Panc1 (cell line): ENCODE measurements around the gene MYBPHL. TPM values are rescaled to one million over a fixed set of nuclear protein-coding genes. Genes with fewer than 3 reads are reported as not detected.

Source experiments
- ATAC-seq: fragments of 200-7000 bp; cut with Tn5 transposase; 2 replicates; pipeline ENCODE4 v1.9.1; 2020; ENCODE audit warnings: mild to moderate bottlenecking, moderate library complexity
- BruUV-seq: library from RNA; stranded (reverse); fragments of 400-500 nt; replicated peaks from 2 replicates; lab custom pipeline; 2021; lab: Mats Ljungman, UMichigan
- CTCF ChIA-PET: fragments of 300-600 bp; sonication (Branson Sonifier 250); formaldehyde crosslinking; loops from one replicate; lab custom pipeline; 2022; ENCODE audit warnings: antibody characterized with exemption; lab: Charles Lee
- POLR2A ChIA-PET: fragments of 300-600 bp; sonication (Branson Sonifier 250); formaldehyde crosslinking; loops from one replicate; lab custom pipeline; 2022; ENCODE audit warnings: antibody characterized with exemption; lab: Charles Lee
- DNase-seq: peaks from one replicate; pipeline ENCODE4 v3.0.0-alpha.2; 2010; ENCODE audit warnings: low read depth, low spot score
- H3K27ac ChIP-seq: 2 replicates; pipeline ENCODE4 v1.5.1; 2011; ENCODE audit warnings: mild to moderate bottlenecking, low read length, inconsistent platforms
- H3K27me3 ChIP-seq: fragments of 200-500 bp; sonication (Bioruptor generic); 2 replicates; pipeline ENCODE4 v1.6.0; 2014; ENCODE audit warnings: low read length, inconsistent platforms; ENCODE audit not compliant: control insufficient read depth, insufficient read depth
- H3K36me3 ChIP-seq: fragments of 200-500 bp; sonication (Bioruptor generic); 2 replicates; pipeline ENCODE4 v1.5.1; 2014; ENCODE audit warnings: inconsistent platforms, mild to moderate bottlenecking, low read length, moderate library complexity; ENCODE audit not compliant: control insufficient read depth, insufficient read depth
- H3K4me1 ChIP-seq: 2 replicates; pipeline ENCODE4 v1.5.1; 2011; ENCODE audit warnings: inconsistent platforms, mild to moderate bottlenecking, low read length, moderate library complexity; ENCODE audit not compliant: control insufficient read depth, insufficient read depth
- H3K4me3 ChIP-seq, 2 experiments: 2 replicates each; pipeline ENCODE4 v1.5.1; 2011 to 2012; ENCODE audit warnings: low read depth in 2 of 2, low read length in 2 of 2, mild to moderate bottlenecking in 2 of 2, inconsistent platforms in 1 of 2, moderate library complexity in 1 of 2
- H3K9me3 ChIP-seq: fragments of 200-500 bp; sonication (Bioruptor generic); 2 replicates; pipeline ENCODE4 v1.5.1; 2014; ENCODE audit warnings: low read depth, mild to moderate bottlenecking, inconsistent platforms, low read length, moderate library complexity; ENCODE audit not compliant: control insufficient read depth, insufficient read depth
- CTCF ChIP-seq: fragments of 450-650 bp; IDR thresholded peaks from 2 replicates; pipeline ENCODE4 v1.5.1; 2017; ENCODE audit warnings: mild to moderate bottlenecking
- POLR2AphosphoS5 ChIP-seq: IDR thresholded peaks from 2 replicates; pipeline ENCODE4 v1.6.1; 2012; ENCODE audit warnings: mild to moderate bottlenecking, low read depth, low read length, moderate library complexity
- REST ChIP-seq, 2 experiments: IDR thresholded peaks; 2 replicates each; pipeline ENCODE4 v1.6.1; 2011 to 2012; ENCODE audit warnings: low read depth in 2 of 2, control low read depth in 1 of 2, low read length in 1 of 2, mild to moderate bottlenecking in 1 of 2, moderate library complexity in 1 of 2; ENCODE audit not compliant: insufficient read depth in 1 of 2
- SIN3A ChIP-seq: IDR thresholded peaks from 2 replicates; pipeline ENCODE4 v1.6.1; 2012; ENCODE audit warnings: low read depth, mild to moderate bottlenecking, low read length, moderate library complexity, borderline replicate concordance; ENCODE audit not compliant: insufficient read depth
- TCF7L2 ChIP-seq: IDR thresholded peaks from 2 replicates; pipeline ENCODE4 v1.6.1; 2011; ENCODE audit warnings: mild to moderate bottlenecking, low read depth, low read length, inconsistent platforms
- in situ Hi-C: cut with HindIII; loops from 2 replicates; pipeline ENCODE4 v1.10.0; 2016; ENCODE audit warnings: low sequenced_read_pairs, low pct_unique_long_range_greater_than_20kb
- intact Hi-C: fragments of 100-400 bp; cut with micrococcal nuclease; formaldehyde crosslinking; loops from one replicate; pipeline ENCODE4 v1.10.0; 2022; ENCODE audit not compliant: unreplicated experiment
- total RNA-seq: library from RNA; stranded (reverse); gene quantifications from one replicate; pipeline ENCODE4 v1.2.1, GENCODE V29; 2021; ENCODE audit not compliant: unreplicated experiment

Gene MYBPHL
- total RNA-seq, 1 experiment from 2014 or later, result not detected

- ChIA-PET CTCF (interaction anchor here (0.6 kb wide), 1 partner anchor 134 kb away, joined by 5 read pairs; no protein-coding TSS in a partner anchor), POLR2A (no interaction called here)
- DNase-seq (no peak), ATAC-seq (no peak)
- intact Hi-C loops (no loop called here), in situ Hi-C loops (no loop called here)
- no peaks in the 10 kb centered on the region for H3K27me3 ChIP-seq
- H3K4me3 ChIP-seq, result no peak overlapping the region
- no peaks in the 10 kb centered on the region for H3K9me3 ChIP-seq
- no peaks in the 10 kb centered on the region for H3K4me1 ChIP-seq
- BruUV-seq, result no TSS peak
- no peaks in the 10 kb centered on the region for H3K36me3 ChIP-seq
- no peak overlapping the region for H3K27ac ChIP-seq
- TF ChIP-seq TCF7L2 (no peak), REST (IDR thresholded peaks at IDR 0.05; ENCODE audit: insufficient read depth in 1 of 2, low read depth in 2 of 2, low read length in 1 of 2) (no peak), POLR2AphosphoS5 (no peak), SIN3A (no peak), CTCF (no peak)
Measured at GRCh38 chr1:109265016-109265415, 41.8 kb downstream of the MYBPHL start.

GRCh38 chr1:109264379-109264755, 42.4 kb downstream of the MYBPHL start:
- no peak for TF ChIP-seq TCF7L2
- TF ChIP-seq CTCF, result no peak
- no peak for TF ChIP-seq POLR2AphosphoS5
- TF ChIP-seq REST (IDR thresholded peaks at IDR 0.05; ENCODE audit: insufficient read depth in 1 of 2, low read depth in 2 of 2, low read length in 1 of 2), result no peak
- TF ChIP-seq SIN3A, result no peak
- CTCF ChIA-PET, result interaction anchor here (0.6 kb wide), 1 partner anchor 135 kb away, joined by 5 read pairs; no protein-coding TSS in a partner anchor
- ATAC-seq, result no peak
- intact Hi-C loops, result loop anchor here (5.0 kb wide), 1 partner anchor 133 kb away; the partner anchor contains the start of gene SORT1
- no peaks in the 10 kb centered on the region for H3K27me3 ChIP-seq
- H3K4me3 ChIP-seq, result no peak overlapping the region
- in situ Hi-C loops, result no loop called here
- no peaks in the 10 kb centered on the region for H3K9me3 ChIP-seq
- no peaks in the 10 kb centered on the region for H3K4me1 ChIP-seq
- POLR2A ChIA-PET, result no interaction called here
- BruUV-seq, result no TSS peak
- no peaks in the 10 kb centered on the region for H3K36me3 ChIP-seq
- no peak for DNase-seq
- H3K27ac ChIP-seq, result no peak overlapping the region
